ENCODE measurements around the gene KDELR1. TPM values are rescaled to one million over a fixed set of nuclear protein-coding genes. Genes with fewer than 3 reads are reported as not detected.

Gene KDELR1
- total and polyA plus RNA-seq, 2 donors (not counting 3 experiments of a cell fraction or from before 2014, with no cell fraction given) = 199 to 224 TPM

- TF ChIP-seq FOS (IDR thresholded peaks at IDR 0.05; ENCODE audit: borderline replicate concordance, insufficient read depth, low read length) = no peak
- no peak for TF ChIP-seq EZH2 (IDR thresholded peaks at IDR 0.05; ENCODE audit: borderline replicate concordance, low read depth, low read length, severe bottlenecking)
- no peak for TF ChIP-seq JUN (IDR thresholded peaks at IDR 0.05; ENCODE audit: borderline replicate concordance, insufficient read depth, insufficient read length, low read depth)
- TF ChIP-seq GATA2 (IDR thresholded peaks at IDR 0.05; ENCODE audit: insufficient read depth, insufficient read length, low read depth, low read length) = no peak
- no peak for TF ChIP-seq CTCF (IDR thresholded peaks at IDR 0.05; ENCODE audit: extremely low read depth in 1 of 2, insufficient read depth in 1 of 2, low read depth in 1 of 2, low read length in 2 of 2)
- no peak for TF ChIP-seq MYC (IDR thresholded peaks at IDR 0.05; ENCODE audit: low read depth, low read length)
- TF ChIP-seq MAX (IDR thresholded peaks at IDR 0.05; ENCODE audit: insufficient read depth, insufficient read length) = no peak
- no peak for TF ChIP-seq POLR2AphosphoS5 (IDR thresholded peaks at IDR 0.05; ENCODE audit: insufficient read depth, low read depth, low read length)
- TF ChIP-seq POLR2A (IDR thresholded peaks at IDR 0.05; ENCODE audit: low read depth, low read length) = no peak
Measured at GRCh38 chr19:48370955-48371354, 20.4 kb downstream of the KDELR1 start.

More at GRCh38 chr19:48370955-48371354, 20.4 kb downstream of the KDELR1 start:
- Histone ChIP-seq H3K9me1 (replicated peaks; ENCODE audit: control insufficient read depth, extremely low read depth, insufficient read depth, low read length) (no peaks in the 10 kb centered on the region), H3K9me3 (replicated peaks; ENCODE audit: control insufficient read depth, insufficient read depth, low read length) (no peaks in the 10 kb centered on the region), H3K27me3 (ENCODE audit: control insufficient read depth in 2 of 2, insufficient read depth in 2 of 2, low read length in 2 of 2) (no peaks in the 10 kb centered on the region), H3K79me2 (ENCODE audit: control insufficient read depth, insufficient read depth, low read length) (no peaks in the 10 kb centered on the region), H3K4me3 (replicated peaks in 1 of 3; ENCODE audit: insufficient read depth in 1 of 3, low read depth in 1 of 3, low read length in 3 of 3) (no peak overlapping the region), H3K4me1 (ENCODE audit: control insufficient read depth, extremely low read depth, insufficient read depth, low read length) (no peaks in the 10 kb centered on the region), H4K20me1 (replicated peaks; ENCODE audit: control insufficient read depth, extremely low read depth, insufficient read depth, low read length) (no peaks in the 10 kb centered on the region), H3K36me3 (ENCODE audit: control insufficient read depth in 2 of 2, extremely low read depth in 1 of 2, insufficient read depth in 2 of 2, low read length in 2 of 2) (no peaks in the 10 kb centered on the region), H3K27ac (ENCODE audit: insufficient read depth, low read depth, low read length) (no peak overlapping the region), H2AFZ (ENCODE audit: low read depth, low read length) (no peak overlapping the region), H3K9ac (replicated peaks; ENCODE audit: extremely low read depth, insufficient read depth, low read length) (no peak overlapping the region), H3K4me2 (ENCODE audit: insufficient read depth, low read length) (no peak overlapping the region)
- dilution Hi-C loops (cut with MboI; ENCODE audit: extremely low pct_ligation_motif_present, low sequenced_read_pairs) (no loop called here), intact Hi-C loops (cut with micrococcal nuclease) (no loop called here)
- no TSS peak for BruUV-seq (replicated peaks)
- no peak for FAIRE-seq
- CTCF ChIA-PET = interaction anchor here (1.2 to 1.4 kb wide), 2 partner anchors 20 kb away, joined by 3 to 4 read pairs; partner anchors contain the start of gene KDELR1
- POLR2A ChIA-PET = no interaction called here
- no peak for DNase-seq (ENCODE audit: low read depth, low spot score)
